ENCODE measurements around the gene REN. TPM values are rescaled to one million over a fixed set of nuclear protein-coding genes. Genes with fewer than 3 reads are reported as not detected.

REN gene
- total and polyA plus RNA-seq, 2 donors (not counting 3 experiments of a cell fraction or from before 2014, with no cell fraction given): 0.11 TPM; not detected in 1

- no peak for DNase-seq (ENCODE audit: low read depth, low spot score)
- Histone ChIP-seq H3K9me1 (replicated peaks; ENCODE audit: control insufficient read depth, extremely low read depth, insufficient read depth, low read length) (no peaks in the 10 kb centered on the region), H3K9ac (replicated peaks; ENCODE audit: extremely low read depth, insufficient read depth, low read length) (no peak overlapping the region), H3K27ac (ENCODE audit: insufficient read depth, low read depth, low read length) (no peak overlapping the region), H3K4me1 (ENCODE audit: control insufficient read depth, extremely low read depth, insufficient read depth, low read length) (peaks cover 17% of the 10 kb centered on the region), H3K27me3 (ENCODE audit: control insufficient read depth in 2 of 2, insufficient read depth in 2 of 2, low read length in 2 of 2) (no peaks in the 10 kb centered on the region), H3K36me3 (ENCODE audit: control insufficient read depth in 2 of 2, extremely low read depth in 1 of 2, insufficient read depth in 2 of 2, low read length in 2 of 2) (no peaks in the 10 kb centered on the region), H2AFZ (ENCODE audit: low read depth, low read length) (no peak overlapping the region), H3K4me2 (ENCODE audit: insufficient read depth, low read length) (no peak overlapping the region), H3K9me3 (replicated peaks; ENCODE audit: control insufficient read depth, insufficient read depth, low read length) (no peaks in the 10 kb centered on the region), H3K79me2 (ENCODE audit: control insufficient read depth, insufficient read depth, low read length) (no peaks in the 10 kb centered on the region), H4K20me1 (replicated peaks; ENCODE audit: control insufficient read depth, extremely low read depth, insufficient read depth, low read length) (no peaks in the 10 kb centered on the region), H3K4me3 (replicated peaks in 1 of 3; ENCODE audit: insufficient read depth in 1 of 3, low read depth in 1 of 3, low read length in 3 of 3) (no peak overlapping the region)
- BruUV-seq (replicated peaks): no TSS peak
- dilution Hi-C loops (cut with MboI; ENCODE audit: extremely low pct_ligation_motif_present, low sequenced_read_pairs): no loop called here
- intact Hi-C loops (cut with micrococcal nuclease): no loop called here
- TF ChIP-seq FOS (IDR thresholded peaks at IDR 0.05; ENCODE audit: borderline replicate concordance, insufficient read depth, low read length): no peak
- no peak for TF ChIP-seq EZH2 (IDR thresholded peaks at IDR 0.05; ENCODE audit: borderline replicate concordance, low read depth, low read length, severe bottlenecking)
- no peak for TF ChIP-seq MAX (IDR thresholded peaks at IDR 0.05; ENCODE audit: insufficient read depth, insufficient read length)
- TF ChIP-seq, protein P1, sequence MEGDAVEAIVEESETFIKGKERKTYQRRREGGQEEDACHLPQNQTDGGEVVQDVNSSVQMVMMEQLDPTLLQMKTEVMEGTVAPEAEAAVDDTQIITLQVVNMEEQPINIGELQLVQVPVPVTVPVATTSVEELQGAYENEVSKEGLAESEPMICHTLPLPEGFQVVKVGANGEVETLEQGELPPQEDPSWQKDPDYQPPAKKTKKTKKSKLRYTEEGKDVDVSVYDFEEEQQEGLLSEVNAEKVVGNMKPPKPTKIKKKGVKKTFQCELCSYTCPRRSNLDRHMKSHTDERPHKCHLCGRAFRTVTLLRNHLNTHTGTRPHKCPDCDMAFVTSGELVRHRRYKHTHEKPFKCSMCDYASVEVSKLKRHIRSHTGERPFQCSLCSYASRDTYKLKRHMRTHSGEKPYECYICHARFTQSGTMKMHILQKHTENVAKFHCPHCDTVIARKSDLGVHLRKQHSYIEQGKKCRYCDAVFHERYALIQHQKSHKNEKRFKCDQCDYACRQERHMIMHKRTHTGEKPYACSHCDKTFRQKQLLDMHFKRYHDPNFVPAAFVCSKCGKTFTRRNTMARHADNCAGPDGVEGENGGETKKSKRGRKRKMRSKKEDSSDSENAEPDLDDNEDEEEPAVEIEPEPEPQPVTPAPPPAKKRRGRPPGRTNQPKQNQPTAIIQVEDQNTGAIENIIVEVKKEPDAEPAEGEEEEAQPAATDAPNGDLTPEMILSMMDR (IDR thresholded peaks at IDR 0.05; ENCODE audit: extremely low read depth in 1 of 2, insufficient read depth in 1 of 2, low read depth in 1 of 2, low read length in 2 of 2): no peak
- no peak for TF ChIP-seq POLR2AphosphoS5 (IDR thresholded peaks at IDR 0.05; ENCODE audit: insufficient read depth, low read depth, low read length)
- POLR2A ChIA-PET: no interaction called here
- FAIRE-seq: no peak
- CTCF ChIA-PET: interaction anchor here (0.6 to 11.0 kb wide), 5 partner anchors 11 to 160 kb away, joined by 3 to 770 read pairs (median 3); partner anchors contain the start of genes ETNK2 and REN
These were observed 37.1 kb upstream of the REN start for GRCh38 chr1:204203206-204203767.

Measured in endothelial cell of umbilical vein (primary cell).